PC-3 (cell line): ENCODE results near the gene JMJD7.

Source experiments
- CTCF ChIP-seq: fragments of 300-600 bp; sonication (generic); conservative IDR thresholded peaks from 2 replicates; pipeline ENCODE4 v1.5.1; 2017; ENCODE audit warnings: antibody characterized with exemption, low read depth, mild to moderate bottlenecking, low read length
- EZH2phosphoT487 ChIP-seq: fragments of 300-600 bp; sonication (generic); IDR thresholded peaks from 2 replicates; pipeline ENCODE4 v1.6.1; 2018; ENCODE audit warnings: mild to moderate bottlenecking, antibody characterized with exemption, low read length, borderline replicate concordance

DNA sequence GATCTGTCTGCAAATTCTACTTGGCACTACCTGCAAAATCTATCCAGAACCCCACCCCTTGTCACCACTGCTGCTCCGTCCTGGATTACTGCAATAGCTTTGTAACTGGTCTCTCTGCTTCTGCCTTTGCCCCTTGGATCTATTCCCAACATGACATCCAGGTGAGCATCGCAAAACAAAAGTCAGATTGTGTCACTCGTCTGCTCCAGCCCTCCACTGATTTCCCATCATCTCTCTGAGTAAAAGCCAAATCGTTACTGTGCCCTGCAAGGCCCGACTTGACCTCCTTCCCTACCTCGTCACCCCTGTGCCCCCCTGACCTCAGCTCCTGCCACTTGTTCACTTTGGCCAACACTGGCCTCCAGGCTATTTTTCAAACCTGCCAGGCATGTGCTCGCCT, 56.6 kb downstream of the JMJD7 start:
- TF ChIP-seq CTCF (no peak), EZH2phosphoT487 (no peak)
